ENCODE results near the gene CLASRP. TPM values are rescaled to one million over a fixed set of nuclear protein-coding genes. Genes with fewer than 3 reads are reported as not detected.

The CLASRP gene
- total RNA-seq, 1 experiment from 2014 or later: 31.4 TPM

DNA sequence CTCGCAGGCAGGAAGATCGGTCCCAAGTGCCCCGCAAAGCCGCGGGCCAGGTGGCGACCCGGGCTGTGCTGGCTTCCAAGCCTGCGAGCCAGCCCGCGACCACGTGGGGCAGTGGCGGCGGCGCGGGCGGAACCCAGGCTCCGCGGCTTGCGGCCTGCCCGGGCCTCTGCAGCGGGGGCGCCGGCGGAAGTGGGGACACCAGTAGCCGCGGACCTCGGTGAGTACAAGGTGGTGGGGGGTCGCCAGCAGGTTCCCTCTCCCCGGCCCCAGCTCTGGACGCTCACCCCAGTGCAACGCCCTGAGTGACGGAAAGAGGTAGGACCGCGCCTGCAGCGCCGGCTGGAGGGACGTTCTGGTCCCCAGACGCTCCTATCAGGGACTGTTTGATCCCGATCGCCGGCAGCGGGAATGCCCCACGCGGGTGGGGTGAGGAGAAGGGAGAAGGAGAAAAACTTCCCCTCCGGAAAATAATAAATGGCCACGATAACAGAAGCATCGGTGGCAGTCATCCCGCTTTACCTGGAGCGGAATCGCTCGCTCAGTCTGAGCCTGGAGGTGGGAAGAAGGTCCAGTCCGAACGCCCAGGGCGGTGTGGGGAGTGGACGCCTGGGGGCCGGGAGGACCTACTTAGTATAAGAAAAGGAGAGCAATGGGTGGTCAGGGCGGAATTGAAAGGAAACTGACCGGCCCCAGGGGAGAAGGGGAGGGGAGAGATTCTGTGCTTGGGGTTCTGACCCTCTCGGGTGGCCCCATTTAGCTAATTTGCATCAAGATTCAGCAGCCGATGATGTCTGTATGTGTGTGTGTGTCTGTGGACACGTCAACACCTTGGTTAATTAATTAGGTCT is 40.4 kb downstream of the CLASRP start, which contains the start of gene GEMIN7:
GEMIN7 (plus strand) TSS at position 198 of the 848 bp plus-strand sequence. CDS start 10,855 bp downstream, outside the sequence.
- peak; percentile 44 for DNase-seq (ENCODE audit: extremely low read depth, low read depth)

DNA sequence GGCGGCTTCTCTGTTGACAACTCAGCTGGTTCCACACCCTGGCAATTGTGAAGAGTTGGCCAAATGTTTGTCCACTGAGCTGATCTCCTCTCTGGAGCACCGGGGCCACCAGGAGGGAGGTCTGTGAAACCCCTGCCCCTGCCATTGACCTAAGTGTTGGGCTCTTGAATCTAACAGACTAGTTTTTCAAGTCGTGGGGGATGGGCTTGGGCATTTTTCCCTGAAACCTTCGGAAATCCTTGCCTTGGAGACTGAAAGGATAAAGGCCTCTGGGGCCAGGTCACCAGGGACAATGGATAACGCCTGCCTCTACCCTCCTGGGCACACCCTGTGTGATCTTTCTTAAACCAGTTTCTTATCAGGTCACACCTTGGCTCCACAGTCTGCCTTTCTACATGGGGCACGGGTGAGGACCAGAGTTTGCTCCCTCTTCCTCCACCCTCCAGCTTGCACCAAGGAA is 41.1 kb downstream of the CLASRP start:
- DNase-seq (ENCODE audit: extremely low read depth, low read depth): no peak

DNA sequence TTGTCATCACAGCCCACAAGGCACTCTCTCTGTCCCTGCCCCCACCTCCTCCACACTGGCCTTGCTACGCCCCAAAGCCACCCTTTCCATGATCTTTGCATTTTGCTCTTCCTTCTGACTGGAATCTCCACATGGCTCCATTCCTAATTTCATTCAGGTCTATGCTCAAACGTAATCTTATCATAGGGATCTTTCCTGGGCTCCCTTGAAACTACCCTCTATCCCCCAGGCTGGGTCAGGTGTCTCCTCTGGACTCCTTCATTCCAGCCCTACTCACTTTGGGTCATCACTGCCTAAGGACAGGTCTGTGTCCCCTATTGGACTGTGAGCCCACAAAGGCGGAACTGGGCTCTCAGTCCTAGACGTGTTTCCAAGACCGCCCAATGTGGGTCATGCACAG is 43.3 kb downstream of the CLASRP start:
- no peak for DNase-seq (ENCODE audit: extremely low read depth, low read depth)

DNA sequence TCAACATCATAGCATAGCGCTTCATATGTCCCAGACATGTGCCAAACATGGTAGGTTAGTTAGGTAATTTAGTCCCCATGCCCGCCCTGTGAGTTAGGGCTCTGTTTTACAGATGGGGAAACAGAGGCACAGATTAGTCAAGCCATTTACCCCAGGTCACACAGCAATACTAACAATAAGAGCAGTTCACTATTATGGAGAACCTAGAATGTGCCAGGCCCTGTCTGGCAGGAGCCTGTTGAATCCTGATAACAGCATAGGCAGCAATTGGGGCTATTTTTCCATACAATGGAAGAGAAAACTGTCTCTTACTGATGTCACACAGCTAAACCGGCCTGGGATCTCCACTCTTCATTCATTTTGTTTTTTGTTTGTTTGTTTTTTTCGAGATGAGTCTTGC is 47.6 kb downstream of the CLASRP start:
- DNase-seq (ENCODE audit: extremely low read depth, low read depth): no peak

DNA sequence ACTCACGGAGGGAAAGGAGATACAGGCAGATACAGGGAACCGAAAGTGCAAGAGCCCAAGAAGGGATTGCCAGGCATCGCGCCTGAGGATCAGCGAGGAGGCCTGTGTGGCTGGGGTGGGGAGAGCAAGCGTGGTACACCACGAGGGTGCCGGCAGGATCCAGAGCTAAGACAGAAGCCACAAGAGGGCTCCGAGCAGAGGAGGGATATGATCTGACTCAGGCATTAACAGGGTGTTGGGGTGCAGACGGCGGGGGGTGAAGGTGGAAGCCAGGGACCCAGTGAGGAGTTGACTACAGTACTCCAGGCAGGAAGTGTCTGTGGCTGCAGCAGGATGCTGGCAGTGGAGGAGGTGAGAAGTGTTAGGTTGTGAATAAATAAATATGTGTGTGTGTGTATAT is 48.7 kb downstream of the CLASRP start:
- DNase-seq (ENCODE audit: extremely low read depth, low read depth): no peak

DNA sequence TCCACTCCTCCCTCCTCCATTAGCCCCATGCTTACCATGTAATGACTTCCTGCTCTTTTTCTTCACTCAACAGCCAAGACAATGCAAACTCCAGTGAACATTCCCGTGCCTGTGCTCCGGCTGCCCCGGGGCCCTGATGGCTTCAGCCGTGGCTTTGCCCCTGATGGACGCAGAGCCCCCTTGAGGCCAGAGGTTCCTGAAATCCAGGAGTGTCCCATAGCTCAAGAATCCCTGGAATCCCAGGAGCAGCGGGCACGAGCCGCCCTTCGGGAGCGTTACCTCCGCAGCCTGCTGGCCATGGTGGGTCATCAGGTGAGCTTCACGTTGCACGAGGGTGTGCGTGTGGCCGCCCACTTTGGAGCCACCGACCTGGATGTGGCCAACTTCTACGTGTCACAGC is 51.2 kb downstream of the CLASRP start:
- no peak for DNase-seq (ENCODE audit: extremely low read depth, low read depth)

DNA sequence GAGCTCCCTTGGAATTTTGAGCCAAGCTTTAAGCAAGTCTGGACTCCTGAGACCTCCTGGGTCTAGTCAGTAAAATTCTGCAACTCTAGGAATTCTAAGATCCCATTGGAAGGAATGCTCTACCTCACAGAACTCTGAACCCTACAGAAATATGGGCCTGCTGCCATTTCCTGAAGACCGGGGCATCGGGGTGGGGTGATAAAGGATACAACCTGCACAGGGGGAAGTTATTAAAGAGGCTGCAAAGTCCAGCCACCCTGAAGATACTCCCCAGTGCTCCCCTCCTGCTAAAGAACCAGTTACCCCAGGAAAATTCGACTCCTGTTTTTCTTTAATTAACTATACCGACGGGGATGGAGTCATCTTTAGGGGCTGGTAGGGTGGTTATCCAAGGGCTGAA is 51.8 kb downstream of the CLASRP start:
- no peak for DNase-seq (ENCODE audit: extremely low read depth, low read depth)

DNA sequence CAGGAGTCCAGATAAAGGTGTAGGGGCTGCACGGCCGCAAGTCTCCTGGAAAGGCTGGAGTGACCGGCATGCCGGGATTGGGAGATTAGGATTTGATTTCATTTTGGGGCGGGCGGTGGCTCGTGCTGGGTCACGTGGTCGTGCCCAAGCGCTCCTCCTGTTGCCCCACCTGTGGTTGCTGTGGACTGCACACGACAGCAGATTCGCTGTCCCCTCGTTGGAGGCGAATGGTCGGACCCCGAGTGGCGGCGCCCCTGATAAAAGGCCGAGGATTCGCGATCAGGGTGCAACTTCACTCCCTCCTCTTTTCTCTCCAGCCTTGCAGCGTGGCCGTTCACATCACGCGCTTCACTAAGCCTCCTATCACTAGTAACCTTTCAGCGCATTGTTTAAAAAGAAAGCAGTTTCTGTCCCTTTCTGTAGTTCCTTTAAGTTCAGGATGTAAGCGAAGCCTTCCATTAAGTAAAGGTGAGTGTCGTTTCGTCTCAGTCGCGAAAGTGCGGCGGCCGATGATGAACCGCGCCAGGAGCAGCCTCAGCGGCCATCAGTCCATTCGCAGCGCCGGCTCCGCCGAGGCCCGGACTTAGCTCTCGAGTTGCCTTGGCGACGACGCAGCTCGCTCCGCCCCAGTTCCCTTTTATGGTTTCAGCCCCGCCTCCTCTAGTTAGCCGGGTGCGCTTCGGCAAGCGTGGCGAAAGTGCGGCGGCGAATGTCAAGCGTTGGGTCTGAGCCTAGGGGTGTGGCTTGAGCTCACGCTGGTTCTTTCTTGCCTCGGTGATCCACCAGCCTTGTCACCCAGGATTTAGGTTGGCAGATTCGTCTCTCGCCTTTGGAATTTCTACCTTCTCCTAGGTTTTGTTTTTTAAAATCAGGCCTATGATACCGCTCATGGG is 52.4 kb downstream of the CLASRP start:
- peak; percentile 97 for DNase-seq (ENCODE audit: extremely low read depth, low read depth)

DNA sequence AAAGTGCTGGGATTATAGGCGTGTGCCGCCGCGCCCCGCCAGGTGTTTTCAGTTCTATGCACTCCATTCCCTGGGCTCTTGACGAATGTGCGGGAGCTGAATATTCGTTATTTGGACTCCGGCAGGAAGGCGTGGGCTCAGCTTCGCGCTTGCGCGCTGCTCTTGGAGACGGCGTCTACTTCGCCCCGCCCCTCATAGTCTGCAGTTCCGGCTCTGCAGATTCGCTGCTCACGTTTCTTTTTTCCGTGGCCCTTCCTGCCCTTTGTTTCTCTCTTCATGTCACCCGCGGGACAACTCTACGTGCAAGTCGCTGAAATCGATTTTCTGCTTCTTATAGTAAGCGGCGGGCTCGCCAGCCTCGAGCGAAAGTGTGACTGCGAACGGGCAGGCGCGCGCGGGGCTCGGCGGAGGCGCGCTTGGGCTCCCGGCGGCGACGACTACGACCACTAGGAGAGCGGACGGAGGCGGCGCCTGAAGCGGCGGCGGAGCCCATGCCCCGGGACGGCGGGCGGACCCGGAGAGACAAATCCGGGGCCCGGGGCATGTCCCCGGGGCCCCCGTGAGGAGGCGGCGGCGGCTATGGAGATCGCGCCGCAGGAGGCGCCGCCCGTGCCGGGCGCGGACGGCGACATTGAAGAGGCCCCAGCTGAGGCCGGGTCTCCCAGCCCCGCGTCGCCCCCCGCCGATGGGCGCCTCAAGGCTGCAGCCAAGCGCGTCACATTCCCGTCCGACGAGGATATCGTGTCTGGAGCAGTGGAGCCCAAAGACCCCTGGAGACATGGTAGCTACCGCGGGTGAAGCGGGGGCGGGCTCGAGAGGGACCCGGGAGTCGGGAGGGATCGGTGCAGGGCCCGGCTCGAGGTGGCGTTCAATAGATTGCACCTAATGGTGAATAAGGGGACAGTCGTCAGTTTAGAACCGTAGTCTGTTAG is 54.2 kb downstream of the CLASRP start, which contains the start of gene PPP1R37:
PPP1R37 (plus strand) TSS at position 433 of the 932 bp plus-strand sequence; CDS start at position 580, 147 bp downstream.
- peak; percentile 93 for DNase-seq (ENCODE audit: extremely low read depth, low read depth)

DNA sequence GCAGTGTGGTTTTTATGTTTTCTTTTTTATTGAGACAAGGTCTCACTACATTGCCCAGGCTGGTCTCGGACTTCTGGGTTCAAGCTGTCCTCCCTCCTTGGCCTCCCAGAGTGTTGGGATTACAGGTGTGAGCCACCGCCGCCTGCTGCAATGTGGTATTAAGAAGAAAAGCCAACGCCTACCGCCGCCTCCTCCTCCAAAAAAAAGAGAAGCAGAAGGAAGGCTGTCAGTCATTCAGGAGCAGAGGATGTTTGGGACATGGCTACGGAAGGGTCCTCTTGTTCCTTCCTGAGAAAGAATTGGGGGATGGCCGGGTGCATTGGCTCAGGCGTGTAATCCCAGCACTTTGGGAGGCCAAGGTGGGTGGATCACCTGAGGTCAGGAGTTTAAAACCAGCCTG is 55.3 kb downstream of the CLASRP start:
- DNase-seq (ENCODE audit: extremely low read depth, low read depth): no peak

DNA sequence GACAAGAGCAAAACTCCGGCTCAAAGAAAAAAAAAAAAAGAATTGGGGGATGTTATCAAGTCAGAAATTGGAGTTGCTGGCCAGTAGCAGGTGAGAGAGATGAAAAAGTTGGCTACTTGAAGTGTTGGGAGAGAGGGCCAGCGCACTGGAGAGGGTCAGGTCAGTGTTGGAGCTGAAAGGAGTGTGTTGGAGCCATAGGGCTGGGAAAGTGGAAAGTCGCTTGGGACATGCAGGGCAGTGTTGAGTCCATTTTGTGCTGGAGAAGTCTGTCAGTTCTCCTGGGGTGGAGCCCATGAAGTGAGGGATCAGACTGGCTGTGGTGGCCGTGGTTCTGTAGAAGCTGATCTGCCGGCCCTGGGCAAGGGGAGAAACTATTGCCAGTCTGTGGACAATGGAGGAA is 55.9 kb downstream of the CLASRP start:
- DNase-seq (ENCODE audit: extremely low read depth, low read depth): no peak

DNA sequence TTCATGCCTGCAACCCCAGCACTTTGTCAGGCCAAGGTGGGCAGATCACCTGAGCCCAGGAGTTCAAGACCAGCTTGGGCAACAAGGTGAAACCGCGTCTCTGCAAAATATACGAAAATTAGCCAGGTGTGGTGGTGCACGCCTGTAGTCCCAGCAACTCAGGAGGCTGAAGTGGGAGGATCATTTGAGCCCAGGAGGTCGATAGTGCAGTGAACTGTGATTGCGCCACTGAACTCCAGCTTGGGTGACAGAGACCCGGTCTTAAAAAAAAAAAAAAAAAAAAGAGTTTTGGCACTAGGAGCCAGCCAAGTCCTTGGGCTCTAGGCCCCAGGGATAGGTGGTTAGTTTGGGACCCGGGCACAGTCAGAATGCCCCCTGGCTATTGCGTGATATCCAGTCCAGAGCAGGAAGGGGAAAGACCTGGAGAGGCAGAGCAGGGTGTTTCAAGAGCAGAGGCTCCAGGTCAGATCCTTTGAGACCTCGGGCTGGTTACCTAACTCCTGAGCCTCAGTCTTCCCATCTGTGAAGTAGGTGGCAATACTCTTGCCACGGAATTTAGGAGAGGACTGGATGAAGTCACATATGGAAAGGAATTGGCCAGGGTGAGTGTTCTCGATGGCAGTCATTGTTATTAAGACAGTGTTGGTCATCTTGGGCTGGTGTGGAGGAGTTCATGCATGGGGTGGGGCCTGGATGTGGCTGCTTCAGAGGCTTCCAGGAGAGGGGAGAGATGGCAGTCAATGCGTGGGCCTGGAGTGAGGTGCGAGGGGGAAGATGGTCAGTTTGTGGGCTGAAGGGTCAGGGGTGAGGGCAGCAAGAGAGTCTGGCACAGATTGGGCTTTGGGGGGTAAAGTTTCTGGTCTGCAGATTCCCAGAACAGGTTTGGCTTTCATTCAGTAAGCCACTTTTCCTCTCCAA is 56.9 kb downstream of the CLASRP start:
- no peak for DNase-seq (ENCODE audit: extremely low read depth, low read depth)

DNA sequence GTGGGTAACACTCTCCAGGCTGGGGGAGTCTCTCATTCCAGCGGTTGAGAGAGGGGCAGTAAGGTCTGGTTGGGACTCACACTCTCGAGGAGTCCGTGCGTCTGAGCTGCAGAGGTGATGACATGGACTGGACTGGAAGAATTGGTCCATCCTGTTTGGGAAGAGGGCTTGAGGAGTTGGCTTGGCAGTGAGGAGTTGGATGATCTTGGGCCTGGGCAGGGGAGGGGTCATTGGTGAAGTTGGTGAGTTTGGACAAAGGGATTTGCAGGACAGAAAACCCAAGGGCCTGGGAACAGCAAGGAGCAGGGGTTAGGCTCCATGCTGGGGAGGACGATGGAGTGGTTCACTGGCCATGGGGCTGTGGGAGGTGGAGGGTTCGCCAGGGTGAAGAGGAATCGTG is 57.9 kb downstream of the CLASRP start:
- DNase-seq (ENCODE audit: extremely low read depth, low read depth): no peak

DNA sequence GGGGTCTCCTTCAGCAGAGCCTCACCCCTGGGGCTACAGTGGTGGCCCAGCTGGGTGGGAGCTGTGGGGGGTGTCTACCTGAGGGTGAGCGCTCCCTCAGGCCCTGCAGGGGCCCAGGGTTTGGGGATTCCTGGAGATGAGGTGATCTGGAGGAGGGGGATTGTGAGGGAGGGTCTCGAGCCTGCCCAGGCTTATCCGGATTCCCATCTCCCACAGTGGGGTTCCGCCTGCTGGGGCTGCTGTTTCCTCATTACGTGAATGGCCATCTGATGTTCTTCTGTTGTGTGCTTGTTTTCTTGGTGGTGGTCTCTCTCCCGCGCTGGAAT is 58.6 kb downstream of the CLASRP start:
- DNase-seq (ENCODE audit: extremely low read depth, low read depth): no peak

DNA sequence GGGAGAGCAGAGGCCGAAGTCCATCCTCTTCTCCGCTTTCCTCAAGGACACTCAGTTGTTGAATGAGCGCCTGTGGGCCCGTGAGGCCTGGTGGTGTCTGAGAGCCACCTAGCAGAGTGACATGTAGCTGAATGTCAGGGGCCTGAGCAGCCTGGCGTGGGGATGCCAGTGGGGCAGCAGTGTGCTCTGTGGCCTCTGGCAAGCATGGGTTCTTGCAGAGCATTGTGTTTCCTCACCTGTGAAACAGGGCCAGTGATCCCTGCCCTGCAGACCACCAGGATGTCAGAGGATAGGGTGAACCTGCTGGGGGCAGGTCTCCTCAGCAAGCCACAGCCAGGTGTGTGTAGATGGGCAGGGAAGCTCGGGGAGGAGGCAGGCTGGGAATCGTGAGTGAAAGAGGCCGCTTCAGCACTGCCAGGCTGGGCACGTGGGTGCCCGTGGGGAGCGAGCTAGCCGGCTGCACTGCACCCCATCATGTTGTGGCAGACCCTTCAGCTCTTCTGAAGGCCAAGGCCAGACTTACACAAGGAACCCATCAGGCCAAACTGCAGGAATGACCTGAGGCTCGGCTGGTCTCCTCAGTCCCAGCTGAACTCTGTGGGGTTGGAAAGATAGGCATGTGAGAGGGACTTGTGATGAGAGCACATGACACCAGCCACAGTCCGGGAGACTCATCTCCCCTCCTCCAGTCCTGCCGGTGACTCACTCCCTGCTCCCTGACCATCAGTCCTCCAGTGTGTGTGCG is 59.1 kb downstream of the CLASRP start:
- DNase-seq (ENCODE audit: extremely low read depth, low read depth): no peak

DNA sequence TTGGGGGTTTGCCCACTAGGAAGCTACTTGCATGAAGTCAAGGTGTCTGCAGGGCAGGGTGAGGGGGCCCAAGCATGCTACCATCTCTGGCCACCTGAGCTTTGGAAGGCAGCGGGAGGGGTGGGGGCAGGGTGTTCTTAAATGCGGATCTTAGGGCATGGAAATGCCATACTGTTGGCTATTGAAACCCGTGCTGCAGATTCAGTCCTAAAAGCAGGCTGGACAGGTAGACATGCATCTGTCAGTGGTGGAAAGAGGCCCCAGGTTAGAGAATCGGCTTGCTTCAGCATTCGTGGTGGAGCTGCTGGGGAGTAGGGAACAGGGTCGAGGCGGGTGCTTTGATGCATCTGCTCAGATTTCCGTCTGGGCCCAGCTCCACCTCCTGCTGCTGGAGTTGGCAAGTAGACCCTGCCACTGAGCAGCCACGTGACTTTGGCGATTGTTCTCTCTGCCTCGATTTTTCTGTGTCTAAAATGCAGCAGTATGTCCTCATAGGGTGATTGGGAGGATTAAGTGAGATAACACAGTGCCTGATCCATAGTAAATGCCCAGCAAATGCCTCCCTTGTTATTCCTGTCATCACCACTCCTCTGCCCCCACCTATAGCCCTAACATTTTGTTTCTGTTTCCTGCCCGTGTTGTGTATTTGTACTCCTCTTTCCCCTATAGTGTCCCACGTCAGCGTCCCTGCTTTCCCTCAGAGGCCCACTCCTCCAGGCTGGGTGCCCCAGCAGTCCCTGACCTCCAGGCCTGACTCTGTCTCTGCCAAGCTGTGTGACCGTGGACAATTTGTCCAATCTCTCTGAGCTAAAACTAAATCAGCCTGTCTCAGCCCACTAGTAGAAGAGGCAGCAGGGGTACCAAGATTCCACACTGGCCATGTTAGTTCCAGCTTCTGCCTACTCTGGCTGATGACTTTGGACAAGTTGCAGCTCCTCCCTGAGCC is 59.9 kb downstream of the CLASRP start:
- no peak for DNase-seq (ENCODE audit: extremely low read depth, low read depth)

DNA sequence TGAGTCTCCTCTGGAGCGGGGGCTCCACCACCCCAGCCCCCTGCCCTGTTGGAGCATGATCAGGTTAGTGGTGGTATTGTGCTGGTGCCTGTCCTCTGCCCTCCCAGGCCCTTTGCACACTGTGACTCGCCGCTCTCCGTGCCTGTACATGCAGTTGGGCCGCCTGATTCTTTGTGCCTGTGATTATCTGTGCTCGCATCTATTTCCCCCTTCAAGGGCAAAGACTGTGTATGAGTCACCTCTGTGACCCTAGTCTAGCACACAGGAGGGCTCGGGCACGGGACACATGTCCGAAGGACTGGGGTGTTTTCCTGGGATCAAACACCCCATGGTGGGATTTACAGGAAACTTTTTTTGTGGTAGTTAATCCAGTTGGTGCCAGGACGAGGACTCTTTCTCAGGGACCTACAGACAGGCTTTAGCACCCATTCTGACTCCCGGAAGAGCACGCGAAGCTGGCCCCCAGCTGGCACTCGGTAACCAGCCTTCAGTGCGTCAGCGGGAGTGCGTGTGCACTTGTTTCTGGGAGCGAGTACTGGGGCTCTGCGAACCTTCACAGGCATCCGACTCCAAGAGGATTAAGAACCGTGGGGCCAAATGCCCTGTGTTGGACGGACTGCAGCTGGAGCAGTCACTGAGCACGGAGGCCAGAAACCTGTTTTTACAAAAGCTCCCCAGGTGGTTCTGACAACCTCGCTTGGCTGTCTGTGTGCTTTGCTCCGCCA is 60.8 kb downstream of the CLASRP start:
- DNase-seq (ENCODE audit: extremely low read depth, low read depth): no peak
